H1 (cell line): Measurements from ENCODE around the gene ZSWIM6. TPM values are rescaled to one million over a fixed set of nuclear protein-coding genes. Genes with fewer than 3 reads are reported as not detected.

Experiments used
- CTCF ChIA-PET: fragments of 300-600 bp; sonication (Branson Sonifier 250); formaldehyde crosslinking; loops from one replicate; lab custom pipeline; 2021; ENCODE audit not compliant: partially characterized antibody; lab: Charles Lee
- POLR2A ChIA-PET: fragments of 300-600 bp; sonication (Branson Sonifier 250); formaldehyde crosslinking; loops from one replicate; lab custom pipeline; 2021; ENCODE audit warnings: inconsistent platforms; ENCODE audit not compliant: partially characterized antibody; lab: Charles Lee
- DNase-seq, 2 experiments: peaks; one replicate each; pipeline versions ENCODE4 v3.0.0 to v3.0.0-alpha.2; 2010 to 2022; ENCODE audit warnings: low spot score in 2 of 2, low read depth in 1 of 2, mixed read lengths in 1 of 2
- FAIRE-seq: peaks from 2 replicates; lab custom pipeline; 2011; peaks lifted over from hg19 to GRCh38; lab: Jason Lieb, UNC
- H2AFZ ChIP-seq: 2 replicates; pipeline ENCODE4 v1.8.1; 2012; ENCODE audit warnings: low read length, inconsistent platforms
- H2AK5ac ChIP-seq: 2 replicates; pipeline ENCODE4 v1.6.1; 2013; ENCODE audit warnings: low read depth, low read length
- H2BK120ac ChIP-seq: replicated peaks from 2 replicates; pipeline ENCODE3; 2013; ENCODE audit warnings: low read depth, low read length, inconsistent platforms
- H2BK12ac ChIP-seq: 2 replicates; pipeline ENCODE4 v1.6.1; 2013; ENCODE audit warnings: low read depth, low read length
- H2BK15ac ChIP-seq: 2 replicates; pipeline ENCODE4 v1.6.1; 2013; ENCODE audit warnings: low read length
- H2BK20ac ChIP-seq: 2 replicates; pipeline ENCODE4 v1.6.1; 2013; ENCODE audit warnings: low read length
- H2BK5ac ChIP-seq: 2 replicates; pipeline ENCODE4 v1.6.1; 2013; ENCODE audit warnings: low read depth, low read length
- H3K14ac ChIP-seq: 2 replicates; pipeline ENCODE4 v1.6.1; 2013; ENCODE audit warnings: inconsistent platforms; ENCODE audit not compliant: insufficient read length
- H3K18ac ChIP-seq: 2 replicates; pipeline ENCODE4 v1.6.1; 2013; ENCODE audit warnings: low read length; ENCODE audit errors: extremely low read depth
- H3K23ac ChIP-seq: 2 replicates; pipeline ENCODE4 v1.6.1; 2013; ENCODE audit warnings: inconsistent platforms; ENCODE audit not compliant: insufficient read length
- H3K23me2 ChIP-seq: 2 replicates; pipeline ENCODE4 v1.6.1; 2013; ENCODE audit warnings: low read depth, low read length
- H3K27ac ChIP-seq: 2 replicates; pipeline ENCODE4 v1.6.1; 2011; ENCODE audit warnings: low read depth, low read length, inconsistent platforms
- H3K27me3 ChIP-seq, 4 experiments: replicated peaks in 1 of 4; 1 replicate in 1 of 4; 2 replicates in 3 of 4; pipeline versions ENCODE4 v1.6.1 to v1.8.1; 2011 to 2013; ENCODE audit warnings: low read length in 3 of 4, mild to moderate bottlenecking in 3 of 4, inconsistent platforms in 2 of 4, mixed read lengths in 2 of 4, moderate library complexity in 1 of 4; ENCODE audit not compliant: control insufficient read depth in 3 of 4, insufficient read depth in 3 of 4; ENCODE audit errors: extremely low read depth in 1 of 4
- H3K36me3 ChIP-seq, 4 experiments: 2 replicates each; pipeline versions ENCODE4 v1.6.1 to v1.8.1; 2011 to 2013; ENCODE audit warnings: mild to moderate bottlenecking in 4 of 4, low read length in 3 of 4, moderate library complexity in 2 of 4, control low read depth in 1 of 4, inconsistent platforms in 1 of 4; ENCODE audit not compliant: insufficient read depth in 4 of 4, control insufficient read depth in 2 of 4
- H3K4ac ChIP-seq: replicated peaks from 2 replicates; pipeline ENCODE3; 2013; ENCODE audit warnings: low read length, low read depth, mixed read lengths, inconsistent platforms; ENCODE audit not compliant: insufficient read length
- H3K4me1 ChIP-seq, 4 experiments: replicated peaks in 1 of 4; 1 replicate in 1 of 4; 2 replicates in 3 of 4; pipeline versions ENCODE4 v1.6.1 to v1.8.1; 2011 to 2013; ENCODE audit warnings: low read length in 3 of 4, inconsistent platforms in 2 of 4, mixed read lengths in 1 of 4; ENCODE audit not compliant: insufficient read depth in 4 of 4, control insufficient read depth in 3 of 4
- H3K4me2 ChIP-seq, 2 experiments: 2 replicates each; pipeline versions ENCODE4 v1.6.1 to v1.8.1; 2011 to 2013; ENCODE audit warnings: low read depth in 2 of 2, low read length in 2 of 2, control low read depth in 1 of 2, inconsistent platforms in 1 of 2, mild to moderate bottlenecking in 1 of 2; ENCODE audit not compliant: insufficient read depth in 1 of 2
- H3K4me3 ChIP-seq, 4 experiments: fragments of 200-600, 300-600 bp in 1 of 4; sonication (generic), shearing (Covaris generic), sonication (Bioruptor Twin) in 1 of 4; 2 replicates each; pipeline versions ENCODE4 v1.5.1 to v1.8.1; 2011 to 2016; ENCODE audit warnings: low read length in 4 of 4, low read depth in 3 of 4, control low read depth in 2 of 4, inconsistent platforms in 2 of 4, mild to moderate bottlenecking in 2 of 4, mixed read lengths in 1 of 4, moderate library complexity in 1 of 4; ENCODE audit not compliant: insufficient read depth in 2 of 4; ENCODE audit errors: extremely low read depth in 1 of 4
- H3K56ac ChIP-seq: replicated peaks from 2 replicates; pipeline ENCODE3; 2013; ENCODE audit warnings: low read depth, mild to moderate bottlenecking, mixed read lengths, low read length, inconsistent platforms; ENCODE audit not compliant: insufficient read length
- H3K79me1 ChIP-seq: 2 replicates; pipeline ENCODE4 v1.6.1; 2013; ENCODE audit warnings: low read depth, low read length, control low read depth
- H3K79me2 ChIP-seq, 2 experiments: 2 replicates each; pipeline versions ENCODE4 v1.6.1 to v1.8.1; 2012 to 2013; ENCODE audit warnings: low read length in 2 of 2, mild to moderate bottlenecking in 2 of 2, inconsistent platforms in 1 of 2; ENCODE audit not compliant: insufficient read depth in 2 of 2, control insufficient read depth in 1 of 2
- H3K9ac ChIP-seq, 4 experiments: replicated peaks in 1 of 4; 1 replicate in 1 of 4; 2 replicates in 3 of 4; pipeline versions ENCODE4 v1.6.1 to v1.8.1; 2011 to 2013; ENCODE audit warnings: low read depth in 3 of 4, low read length in 3 of 4, control low read depth in 2 of 4, mild to moderate bottlenecking in 2 of 4, moderate library complexity in 2 of 4, inconsistent platforms in 1 of 4; ENCODE audit errors: extremely low read depth in 1 of 4
- H3K9me3 ChIP-seq, 2 experiments: 2 replicates each; pipeline versions ENCODE4 v1.6.1 to v1.8.1; 2012 to 2013; ENCODE audit warnings: mild to moderate bottlenecking in 2 of 2, moderate library complexity in 2 of 2, control low read depth in 1 of 2, inconsistent platforms in 1 of 2, low read depth in 1 of 2, low read length in 1 of 2, mixed read lengths in 1 of 2; ENCODE audit not compliant: insufficient read depth in 2 of 2
- H4K20me1 ChIP-seq, 2 experiments: replicated peaks in 1 of 2; 2 replicates each; pipeline versions ENCODE3 to v1.8.1; 2011 to 2013; ENCODE audit warnings: inconsistent platforms in 2 of 2, low read length in 2 of 2, mild to moderate bottlenecking in 1 of 2; ENCODE audit not compliant: insufficient read depth in 2 of 2, control insufficient read depth in 1 of 2
- H4K5ac ChIP-seq: 2 replicates; pipeline ENCODE4 v1.6.1; 2013; ENCODE audit warnings: low read length, low read depth, mixed read lengths, inconsistent platforms; ENCODE audit not compliant: insufficient read length
- H4K8ac ChIP-seq: 2 replicates; pipeline ENCODE4 v1.8.0; 2013; ENCODE audit warnings: mild to moderate bottlenecking, moderate library complexity, low read length, inconsistent platforms; ENCODE audit not compliant: insufficient read depth; ENCODE audit errors: extremely low read depth
- H4K91ac ChIP-seq: replicated peaks from 2 replicates; pipeline ENCODE3; 2013; ENCODE audit warnings: low read length, mixed read lengths, inconsistent platforms; ENCODE audit not compliant: insufficient read length
- ASH2L ChIP-seq: fragments of 200-600, 300-600 bp; sonication (generic); IDR thresholded peaks from one replicate; pipeline ENCODE4 v1.7.1; 2017; ENCODE audit warnings: low read length
- CTBP2 ChIP-seq: IDR thresholded peaks from 2 replicates; pipeline ENCODE4 v1.7.0; 2011; ENCODE audit warnings: borderline replicate concordance, mild to moderate bottlenecking, moderate library complexity, mixed read lengths, low read length; ENCODE audit not compliant: insufficient read depth, insufficient read length
- EP300 ChIP-seq, 2 experiments: IDR thresholded peaks; 1 replicate in 1 of 2; 2 replicates in 1 of 2; pipeline ENCODE4 v1.6.1; 2011 to 2012; ENCODE audit warnings: low read depth in 2 of 2, low read length in 2 of 2, mild to moderate bottlenecking in 2 of 2, borderline replicate concordance in 1 of 2, inconsistent platforms in 1 of 2, moderate library complexity in 1 of 2
- JUND ChIP-seq: IDR thresholded peaks from 2 replicates; pipeline ENCODE4 v1.6.1; 2011; ENCODE audit warnings: mild to moderate bottlenecking, improper control_type of control experiment, low read length
- MAFK ChIP-seq: IDR thresholded peaks from 2 replicates; pipeline ENCODE4 v1.6.1; 2012; ENCODE audit warnings: low read depth, mild to moderate bottlenecking, improper control_type of control experiment, low read length
- RXRA ChIP-seq: IDR thresholded peaks from 2 replicates; pipeline ENCODE4 v1.6.1; 2011; ENCODE audit warnings: low read depth, mild to moderate bottlenecking, low read length, moderate library complexity; ENCODE audit not compliant: insufficient read depth
- SIX5 ChIP-seq: IDR thresholded peaks from 2 replicates; pipeline ENCODE4 v1.6.1; 2011; ENCODE audit warnings: mild to moderate bottlenecking, low read depth, low read length
- WGBS, 2 experiments: shearing (Covaris generic) in 1 of 2; methylation state at CpG; one replicate each; pipeline versions ENCODE4 v1.1.6 to v1.1.7; 2013 to 2015; ENCODE audit warnings: low lambda C conversion rate in 2 of 2, mixed read lengths in 2 of 2, inconsistent platforms in 1 of 2, low coverage in 1 of 2, missing lambda C conversion rate in 1 of 2; ENCODE audit not compliant: insufficient replicate concordance in 2 of 2, insufficient coverage in 1 of 2, insufficient read length in 1 of 2; ENCODE audit errors: extremely low coverage in 1 of 2, missing lambda C conversion rate in 1 of 2; 5-methylcytosine and 5-hydroxymethylcytosine counted together
- polyA plus RNA-seq, 7 experiments: library from polyadenylated mRNA; depleted of rRNA in 3 of 7; stranded (reverse) in 5 of 7; unstranded in 2 of 7; fragments of >200 nt in 5 of 7; fragments of 200-250 nt in 2 of 7; gene quantifications; 1 replicate in 5 of 7; 2 replicates in 1 of 7; 4 replicates in 1 of 7; pipeline versions ENCODE4 v1.2.1 to v1.2.3, GENCODE V29; 2011 to 2013; ENCODE audit warnings: missing spikeins in 2 of 7, mixed read lengths in 2 of 7
- total RNA-seq: library from RNA; stranded (reverse); fragmentation: NEBNext Ultra II Directional; extraction: Animal tissue kit (Norgen Biotek cat#: 25700); gene quantifications from 2 replicates; pipeline ENCODE4 v1.2.1, GENCODE V29; 2021
- TF ChIP-seq, protein P1 (sequence below): IDR thresholded peaks from 2 replicates; pipeline ENCODE4 v1.6.1; 2012; ENCODE audit warnings: inconsistent platforms
- TF ChIP-seq, protein P2 (sequence below), 3 experiments: IDR thresholded peaks; 1 replicate in 2 of 3; 2 replicates in 1 of 3; pipeline versions ENCODE4 v1.5.1 to v1.6.1; 2011; ENCODE audit warnings: low read length in 3 of 3, mild to moderate bottlenecking in 3 of 3, inconsistent platforms in 2 of 3, low read depth in 1 of 3, moderate library complexity in 1 of 3; ENCODE audit not compliant: insufficient read depth in 1 of 3; ENCODE audit errors: control extremely low read depth in 1 of 3

Gene ZSWIM6
- total and polyA plus RNA-seq, 2 of the 8 experiments (the other 6 are each of a cell fraction or from before 2014, with no cell fraction given), result 7.9 to 12.4 TPM

DNA sequence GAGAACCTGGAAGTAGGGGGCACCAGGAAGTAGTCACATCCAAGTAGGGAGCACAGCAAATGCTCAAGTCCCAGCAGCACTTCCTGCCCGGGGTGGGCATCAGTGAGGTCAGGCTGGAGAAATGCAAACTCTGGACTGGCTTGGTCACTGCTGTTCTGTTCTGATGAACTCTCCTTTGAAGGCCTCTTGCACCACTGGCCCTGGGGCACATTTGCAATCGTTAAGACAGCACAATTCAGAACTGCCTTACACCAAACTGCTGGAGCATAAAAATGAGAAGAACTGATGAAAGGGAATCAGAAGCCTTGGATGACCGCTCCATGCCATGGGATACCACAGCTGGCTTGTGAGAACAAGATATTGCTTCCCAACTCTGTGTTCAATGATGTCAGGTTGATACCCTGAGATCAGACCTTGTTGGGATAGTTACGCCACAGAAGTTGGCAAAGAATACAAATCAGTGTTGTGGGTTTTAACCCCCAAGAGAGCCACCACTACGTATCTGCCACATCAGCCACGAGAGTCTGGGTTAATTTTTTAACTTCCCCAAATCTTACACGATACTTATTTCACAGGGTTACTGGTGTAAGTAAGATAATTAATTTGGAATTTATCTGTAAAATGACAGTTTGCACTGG lies 42.3 kb upstream of the ZSWIM6 start:
- Histone ChIP-seq H3K27me3 (no peaks in the 10 kb centered on the region), H3K4me1 (peaks cover 0 to 3% (median 0%) of the 10 kb centered on the region in 4 experiments; a peak in 1 of 7 replicates), H3K56ac (no peak overlapping the region), H3K14ac (no peak overlapping the region), H4K20me1 (no peaks in the 10 kb centered on the region), H3K18ac (no peak overlapping the region), H3K36me3 (no peaks in the 10 kb centered on the region), H2BK20ac (no peak overlapping the region), H2AK5ac (no peak overlapping the region), H2BK5ac (no peak overlapping the region), H4K8ac (no peak overlapping the region), H3K4ac (peak overlapping the region; percentile 57), H2BK12ac (no peak overlapping the region), H2BK15ac (no peak overlapping the region), H3K4me3 (no peak overlapping the region), H4K5ac (no peak overlapping the region), H3K23ac (no peak overlapping the region), H4K91ac (no peak overlapping the region), H2BK120ac (no peak overlapping the region), H3K79me1 (no peaks in the 10 kb centered on the region), H2AFZ (peak overlapping the region; percentile 56), H3K27ac (no peak overlapping the region), H3K9ac (no peak overlapping the region), H3K23me2 (no peaks in the 10 kb centered on the region), H3K4me2 (no peak overlapping the region), H3K9me3 (no peaks in the 10 kb centered on the region), H3K79me2 (no peaks in the 10 kb centered on the region)
- FAIRE-seq (no peak), DNase-seq (no peak)
- POLR2A ChIA-PET, result interaction anchor here (1.9 kb wide), 1 partner anchor 42 kb away, joined by 6 read pairs; the partner anchor contains the start of gene ZSWIM6
- 91% methylated on average over 7 of the region's 7 CpGs; no CpG with 5 or more reads in 1 of the 2 experiments for WGBS, 2 experiments
- CTCF ChIA-PET, result interaction anchor here (0.6 kb wide), 1 partner anchor 308 kb away, joined by 3 read pairs; no protein-coding TSS in a partner anchor
- TF ChIP-seq, protein P1, sequence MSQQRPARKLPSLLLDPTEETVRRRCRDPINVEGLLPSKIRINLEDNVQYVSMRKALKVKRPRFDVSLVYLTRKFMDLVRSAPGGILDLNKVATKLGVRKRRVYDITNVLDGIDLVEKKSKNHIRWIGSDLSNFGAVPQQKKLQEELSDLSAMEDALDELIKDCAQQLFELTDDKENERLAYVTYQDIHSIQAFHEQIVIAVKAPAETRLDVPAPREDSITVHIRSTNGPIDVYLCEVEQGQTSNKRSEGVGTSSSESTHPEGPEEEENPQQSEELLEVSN, result no peak
- no peak for TF ChIP-seq ASH2L
- TF ChIP-seq EP300 (IDR thresholded peaks at IDR 0.05; ENCODE audit: borderline replicate concordance in 1 of 2, low read depth in 2 of 2, low read length in 2 of 2), result no peak
- TF ChIP-seq SIX5, result no peak
- TF ChIP-seq RXRA, result no peak
- TF ChIP-seq, protein P2, sequence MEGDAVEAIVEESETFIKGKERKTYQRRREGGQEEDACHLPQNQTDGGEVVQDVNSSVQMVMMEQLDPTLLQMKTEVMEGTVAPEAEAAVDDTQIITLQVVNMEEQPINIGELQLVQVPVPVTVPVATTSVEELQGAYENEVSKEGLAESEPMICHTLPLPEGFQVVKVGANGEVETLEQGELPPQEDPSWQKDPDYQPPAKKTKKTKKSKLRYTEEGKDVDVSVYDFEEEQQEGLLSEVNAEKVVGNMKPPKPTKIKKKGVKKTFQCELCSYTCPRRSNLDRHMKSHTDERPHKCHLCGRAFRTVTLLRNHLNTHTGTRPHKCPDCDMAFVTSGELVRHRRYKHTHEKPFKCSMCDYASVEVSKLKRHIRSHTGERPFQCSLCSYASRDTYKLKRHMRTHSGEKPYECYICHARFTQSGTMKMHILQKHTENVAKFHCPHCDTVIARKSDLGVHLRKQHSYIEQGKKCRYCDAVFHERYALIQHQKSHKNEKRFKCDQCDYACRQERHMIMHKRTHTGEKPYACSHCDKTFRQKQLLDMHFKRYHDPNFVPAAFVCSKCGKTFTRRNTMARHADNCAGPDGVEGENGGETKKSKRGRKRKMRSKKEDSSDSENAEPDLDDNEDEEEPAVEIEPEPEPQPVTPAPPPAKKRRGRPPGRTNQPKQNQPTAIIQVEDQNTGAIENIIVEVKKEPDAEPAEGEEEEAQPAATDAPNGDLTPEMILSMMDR (IDR thresholded peaks at IDR 0.05; ENCODE audit: control extremely low read depth in 1 of 3, insufficient read depth in 1 of 3, low read depth in 1 of 3, low read length in 3 of 3), result no peak
- no peak for TF ChIP-seq MAFK
- no peak for TF ChIP-seq JUND
- TF ChIP-seq CTBP2, result no peak
